ENCODE measurements around the gene LSAMP. TPM values are rescaled to one million over a fixed set of nuclear protein-coding genes. Genes with fewer than 3 reads are reported as not detected.

The LSAMP gene
- total RNA-seq, 1 donor from 2014 or later: 3.9 TPM

DNA sequence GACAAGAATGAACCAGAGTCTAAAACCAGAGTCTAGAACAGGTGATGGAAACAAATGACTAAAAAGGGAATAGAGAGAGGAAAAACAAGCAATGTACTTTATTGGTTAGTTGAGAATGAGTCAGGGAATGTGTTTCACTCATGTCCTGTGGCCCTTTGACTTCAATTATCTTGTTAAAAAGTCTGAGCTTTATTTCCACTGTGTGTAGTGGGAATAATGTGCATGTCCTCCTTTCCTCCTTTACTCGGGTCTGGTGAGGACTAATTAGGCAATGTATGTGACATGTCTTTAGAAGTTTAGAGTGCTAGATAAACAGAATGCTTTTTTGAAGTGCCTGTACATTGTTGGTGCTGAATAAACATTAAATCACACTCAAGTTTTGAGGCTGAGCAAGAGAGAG, 21.3 kb downstream of the LSAMP start:
- Histone ChIP-seq H3K36me3 (no peaks in the 10 kb centered on the region), H3K4me3 (no peak overlapping the region), H3K4me1 (no peaks in the 10 kb centered on the region), H3K9me3 (no peaks in the 10 kb centered on the region), H3K27me3 (no peaks in the 10 kb centered on the region), H3K27ac (no peak overlapping the region)
- TF ChIP-seq POLR2AphosphoS5 (IDR thresholded peaks at IDR 0.05; ENCODE audit: insufficient read depth in 1 of 2, low read depth in 1 of 2) (no peak), POLR2A (IDR thresholded peaks at IDR 0.05) (no peak)
- TF ChIP-seq, protein P1, sequence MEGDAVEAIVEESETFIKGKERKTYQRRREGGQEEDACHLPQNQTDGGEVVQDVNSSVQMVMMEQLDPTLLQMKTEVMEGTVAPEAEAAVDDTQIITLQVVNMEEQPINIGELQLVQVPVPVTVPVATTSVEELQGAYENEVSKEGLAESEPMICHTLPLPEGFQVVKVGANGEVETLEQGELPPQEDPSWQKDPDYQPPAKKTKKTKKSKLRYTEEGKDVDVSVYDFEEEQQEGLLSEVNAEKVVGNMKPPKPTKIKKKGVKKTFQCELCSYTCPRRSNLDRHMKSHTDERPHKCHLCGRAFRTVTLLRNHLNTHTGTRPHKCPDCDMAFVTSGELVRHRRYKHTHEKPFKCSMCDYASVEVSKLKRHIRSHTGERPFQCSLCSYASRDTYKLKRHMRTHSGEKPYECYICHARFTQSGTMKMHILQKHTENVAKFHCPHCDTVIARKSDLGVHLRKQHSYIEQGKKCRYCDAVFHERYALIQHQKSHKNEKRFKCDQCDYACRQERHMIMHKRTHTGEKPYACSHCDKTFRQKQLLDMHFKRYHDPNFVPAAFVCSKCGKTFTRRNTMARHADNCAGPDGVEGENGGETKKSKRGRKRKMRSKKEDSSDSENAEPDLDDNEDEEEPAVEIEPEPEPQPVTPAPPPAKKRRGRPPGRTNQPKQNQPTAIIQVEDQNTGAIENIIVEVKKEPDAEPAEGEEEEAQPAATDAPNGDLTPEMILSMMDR (IDR thresholded peaks at IDR 0.05): no peak
- intact Hi-C loops (cut with DNase I): no loop called here
- no peak for DNase-seq (ENCODE audit: extremely low spot score in 2 of 2)

DNA sequence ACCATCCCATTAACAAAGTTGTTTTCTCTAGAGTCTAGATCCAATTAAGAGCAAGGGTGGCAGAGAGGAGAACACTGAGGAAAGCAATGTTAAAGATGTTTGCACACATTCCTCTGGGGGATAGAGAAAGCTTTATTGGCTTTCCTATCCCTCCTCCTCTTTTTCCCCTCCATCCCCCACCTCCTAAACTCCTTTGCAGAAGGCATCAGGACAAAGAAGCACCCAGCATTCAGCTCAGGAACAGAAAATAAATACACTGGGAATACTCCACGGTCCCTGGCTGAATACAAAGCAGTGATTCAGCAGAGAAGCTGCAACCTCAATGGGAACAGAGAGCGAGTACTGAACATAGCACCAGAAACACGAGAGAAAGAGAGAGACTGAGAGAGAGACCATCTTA, 21.9 kb downstream of the LSAMP start:
- intact Hi-C loops (cut with DNase I): no loop called here
- no peak overlapping the region for H3K27ac ChIP-seq
- H3K27me3 ChIP-seq: no peaks in the 10 kb centered on the region
- DNase-seq (ENCODE audit: extremely low spot score in 2 of 2): no peak
- H3K4me1 ChIP-seq: no peaks in the 10 kb centered on the region
- TF ChIP-seq POLR2A (IDR thresholded peaks at IDR 0.05) (no peak), POLR2AphosphoS5 (IDR thresholded peaks at IDR 0.05; ENCODE audit: insufficient read depth in 1 of 2, low read depth in 1 of 2) (no peak)
- TF ChIP-seq, protein P1 (IDR thresholded peaks at IDR 0.05): no peak
- no peaks in the 10 kb centered on the region for H3K9me3 ChIP-seq
- no peak overlapping the region for H3K4me3 ChIP-seq
- H3K36me3 ChIP-seq: no peaks in the 10 kb centered on the region

DNA sequence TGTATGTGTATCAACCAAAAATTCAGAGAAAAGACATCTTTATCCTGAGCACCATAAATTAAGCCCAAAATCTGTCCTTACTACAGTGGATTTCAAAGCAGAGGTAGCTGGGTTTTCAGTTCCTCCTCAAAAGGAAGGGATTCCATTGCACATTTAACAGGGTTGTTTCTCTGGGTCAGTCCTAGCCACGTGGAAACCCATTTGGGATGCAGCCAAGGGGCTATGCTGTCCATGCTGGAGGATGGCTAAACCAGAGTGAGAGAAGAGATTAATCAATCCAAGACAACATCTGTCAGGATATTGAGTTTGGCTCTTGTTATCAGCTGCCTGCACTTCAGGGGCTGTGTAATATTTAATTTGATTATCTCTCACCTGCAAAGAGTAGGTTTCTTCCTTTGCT, 28.1 kb downstream of the LSAMP start:
- H3K27ac ChIP-seq: no peak overlapping the region
- H3K4me3 ChIP-seq: no peak overlapping the region
- H3K9me3 ChIP-seq: no peaks in the 10 kb centered on the region
- no peak for DNase-seq (ENCODE audit: extremely low spot score in 2 of 2)
- intact Hi-C loops (cut with DNase I): no loop called here
- H3K36me3 ChIP-seq: no peaks in the 10 kb centered on the region
- no peaks in the 10 kb centered on the region for H3K27me3 ChIP-seq
- no peaks in the 10 kb centered on the region for H3K4me1 ChIP-seq
- TF ChIP-seq POLR2A (IDR thresholded peaks at IDR 0.05): no peak
- TF ChIP-seq, protein P1 (IDR thresholded peaks at IDR 0.05): no peak
- no peak for TF ChIP-seq POLR2AphosphoS5 (IDR thresholded peaks at IDR 0.05; ENCODE audit: insufficient read depth in 1 of 2, low read depth in 1 of 2)

DNA sequence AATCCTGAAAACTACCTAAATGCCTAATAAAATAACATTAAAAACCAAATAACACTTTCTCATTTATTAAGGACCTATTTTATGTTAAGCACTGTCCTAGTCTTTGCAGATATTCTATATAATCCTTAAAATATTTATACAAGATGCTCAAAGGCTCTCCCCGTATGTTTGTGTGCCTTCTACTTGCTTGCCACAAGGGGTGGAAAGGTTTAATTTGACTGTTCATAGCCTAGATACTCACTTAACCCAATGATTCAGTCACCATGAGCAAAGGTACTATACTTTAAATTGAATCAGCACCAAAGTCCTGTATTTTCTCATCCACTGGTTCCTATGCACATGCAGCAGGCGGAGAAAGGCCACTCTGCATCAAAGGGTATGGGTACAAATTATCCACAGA, 32.0 kb downstream of the LSAMP start:
- Histone ChIP-seq H3K36me3 (no peaks in the 10 kb centered on the region), H3K27me3 (no peaks in the 10 kb centered on the region), H3K4me3 (no peak overlapping the region), H3K27ac (no peak overlapping the region), H3K4me1 (no peaks in the 10 kb centered on the region), H3K9me3 (no peaks in the 10 kb centered on the region)
- no peak for TF ChIP-seq POLR2A (IDR thresholded peaks at IDR 0.05)
- TF ChIP-seq, protein P1 (IDR thresholded peaks at IDR 0.05): no peak
- no peak for TF ChIP-seq POLR2AphosphoS5 (IDR thresholded peaks at IDR 0.05; ENCODE audit: insufficient read depth in 1 of 2, low read depth in 1 of 2)
- no peak for DNase-seq (ENCODE audit: extremely low spot score in 2 of 2)
- intact Hi-C loops (cut with DNase I): no loop called here

DNA sequence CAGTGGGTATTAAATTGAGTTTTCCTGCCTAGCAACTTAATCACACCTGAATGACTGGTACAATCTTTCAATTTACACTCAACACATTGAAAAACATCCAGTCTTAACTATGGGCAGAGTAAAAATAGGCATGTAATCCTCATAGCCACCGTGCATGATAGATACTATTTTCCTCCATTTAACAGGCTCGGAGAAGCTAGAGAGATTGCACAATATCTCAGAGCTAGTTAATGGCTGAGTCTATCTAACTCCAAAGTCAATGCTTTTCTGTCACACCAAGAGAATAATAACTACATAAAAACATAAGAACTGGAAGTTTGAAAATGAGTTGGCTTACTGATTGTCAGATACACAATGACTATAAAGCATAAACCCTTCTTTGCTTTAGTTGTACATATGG, 36.8 kb downstream of the LSAMP start:
- H3K36me3 ChIP-seq: no peaks in the 10 kb centered on the region
- H3K27ac ChIP-seq: no peak overlapping the region
- intact Hi-C loops (cut with DNase I): no loop called here
- H3K4me3 ChIP-seq: no peak overlapping the region
- DNase-seq (ENCODE audit: extremely low spot score in 2 of 2): no peak
- TF ChIP-seq POLR2AphosphoS5 (IDR thresholded peaks at IDR 0.05; ENCODE audit: insufficient read depth in 1 of 2, low read depth in 1 of 2) (no peak), POLR2A (IDR thresholded peaks at IDR 0.05) (no peak)
- TF ChIP-seq, protein P1 (IDR thresholded peaks at IDR 0.05): no peak
- H3K27me3 ChIP-seq: no peaks in the 10 kb centered on the region
- no peaks in the 10 kb centered on the region for H3K9me3 ChIP-seq
- no peaks in the 10 kb centered on the region for H3K4me1 ChIP-seq
